ENCODE results near the gene PRKCE. TPM values are rescaled to one million over a fixed set of nuclear protein-coding genes. Genes with fewer than 3 reads are reported as not detected.

Gene PRKCE
- total RNA-seq, 1 experiment from 2014 or later: 1.3 TPM

DNA sequence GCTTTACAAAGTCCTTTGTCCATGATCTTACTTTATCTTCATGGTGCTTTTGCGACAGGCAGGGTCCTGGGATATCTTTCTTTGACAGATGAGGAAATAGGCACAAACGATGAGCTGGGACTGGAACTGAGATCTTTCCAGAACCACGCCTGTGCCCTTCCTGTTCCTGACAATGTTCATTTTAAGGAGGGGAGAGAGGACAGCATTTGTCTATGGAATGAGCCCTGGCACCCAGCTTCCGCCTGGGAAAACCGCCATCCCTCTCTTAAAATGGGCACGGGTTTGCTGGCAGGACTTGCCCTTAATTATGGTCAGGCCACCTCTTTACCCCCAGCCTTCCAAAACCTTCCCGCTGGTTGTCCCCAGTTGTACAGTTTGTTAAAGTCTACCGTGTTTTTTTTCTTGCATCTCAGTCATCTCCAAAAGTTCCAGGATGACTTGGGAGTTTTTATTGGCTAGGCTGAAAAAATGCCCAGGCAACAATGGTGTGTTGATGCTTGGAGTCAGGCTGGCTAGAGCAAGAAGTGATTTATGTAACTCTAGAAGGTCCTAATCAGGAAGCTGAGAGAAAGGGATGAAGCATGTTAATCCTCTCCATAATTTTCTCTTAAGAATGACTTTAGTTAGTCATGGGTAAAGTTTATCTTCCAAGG lies 380.8 kb downstream of the PRKCE start:
- Histone ChIP-seq H2AK5ac (ENCODE audit: insufficient read length, low read length) (no peak overlapping the region), H3K4ac (ENCODE audit: low read depth, low read length) (no peak overlapping the region), H2BK5ac (ENCODE audit: insufficient read length, low read length) (no peak overlapping the region), H2BK15ac (ENCODE audit: low read depth, low read length) (no peak overlapping the region), H3K23me2 (ENCODE audit: insufficient read length, low read depth, low read length, poor library complexity, severe bottlenecking) (no peaks in the 10 kb centered on the region), H3K23ac (ENCODE audit: insufficient read length, low read depth, low read length) (no peak overlapping the region), H4K5ac (ENCODE audit: insufficient read length, low read depth, low read length) (no peak overlapping the region), H3K18ac (ENCODE audit: insufficient read length, low read depth, low read length) (no peak overlapping the region), H3K4me2 (ENCODE audit: insufficient read depth, insufficient read length, low read length) (no peak overlapping the region), H3K79me2 (ENCODE audit: insufficient read depth, low read length) (no peaks in the 10 kb centered on the region), H3K56ac (ENCODE audit: insufficient read length, low read depth, low read length) (no peak overlapping the region), H4K20me1 (ENCODE audit: control insufficient read depth, insufficient read depth, insufficient read length) (no peaks in the 10 kb centered on the region), H3K4me1 (ENCODE audit: insufficient read depth, low read length) (no peaks in the 10 kb centered on the region), H2AFZ (ENCODE audit: low read length) (no peak overlapping the region), H3K27me3 (ENCODE audit: insufficient read depth, low read length) (no peaks in the 10 kb centered on the region), H3K9me3 (ENCODE audit: control insufficient read depth, low read depth, low read length) (no peaks in the 10 kb centered on the region), H3K14ac (ENCODE audit: insufficient read depth, low read length) (no peak overlapping the region), H2BK120ac (ENCODE audit: low read depth, low read length, poor library complexity, severe bottlenecking) (no peak overlapping the region), H2BK12ac (ENCODE audit: insufficient read length, low read depth, low read length) (no peak overlapping the region), H4K91ac (ENCODE audit: insufficient read length, low read depth, low read length) (no peak overlapping the region), H3T11ph (ENCODE audit: low read length) (no peak overlapping the region), H3K79me1 (ENCODE audit: insufficient read depth, low read depth, low read length, poor library complexity, severe bottlenecking) (no peaks in the 10 kb centered on the region), H3K9ac (ENCODE audit: extremely low read depth, insufficient read length, low read length) (no peak overlapping the region), H2BK20ac (ENCODE audit: low read depth, low read length, poor library complexity, severe bottlenecking) (no peak overlapping the region), H4K8ac (replicated peaks; ENCODE audit: insufficient read length, low read depth, low read length) (no peak overlapping the region), H3K27ac (ENCODE audit: insufficient read length, low read depth, low read length) (no peak overlapping the region)
- Mint-ChIP-seq H3K9me3 (no peaks in the 10 kb centered on the region), H3K4me1 (peaks cover 8 to 10% of the 10 kb centered on the region in 2 experiments; a peak in 2 of 4 replicates), H3K27me3 (ENCODE audit: low read depth) (no peaks in the 10 kb centered on the region; the same call in none of the 2 replicates), H3K27ac (no peak overlapping the region), H3K36me3 (ENCODE audit: insufficient read depth in 1 of 3, low read depth in 3 of 3) (0 out of 7 replicates have a peak, but pooled peaks cover 0 to 1% (median 0%) of the 10 kb centered on the region in 3 experiments), H3K4me3 (no peak overlapping the region)
- DNase-seq: no peak
- TF ChIP-seq, protein P1, sequence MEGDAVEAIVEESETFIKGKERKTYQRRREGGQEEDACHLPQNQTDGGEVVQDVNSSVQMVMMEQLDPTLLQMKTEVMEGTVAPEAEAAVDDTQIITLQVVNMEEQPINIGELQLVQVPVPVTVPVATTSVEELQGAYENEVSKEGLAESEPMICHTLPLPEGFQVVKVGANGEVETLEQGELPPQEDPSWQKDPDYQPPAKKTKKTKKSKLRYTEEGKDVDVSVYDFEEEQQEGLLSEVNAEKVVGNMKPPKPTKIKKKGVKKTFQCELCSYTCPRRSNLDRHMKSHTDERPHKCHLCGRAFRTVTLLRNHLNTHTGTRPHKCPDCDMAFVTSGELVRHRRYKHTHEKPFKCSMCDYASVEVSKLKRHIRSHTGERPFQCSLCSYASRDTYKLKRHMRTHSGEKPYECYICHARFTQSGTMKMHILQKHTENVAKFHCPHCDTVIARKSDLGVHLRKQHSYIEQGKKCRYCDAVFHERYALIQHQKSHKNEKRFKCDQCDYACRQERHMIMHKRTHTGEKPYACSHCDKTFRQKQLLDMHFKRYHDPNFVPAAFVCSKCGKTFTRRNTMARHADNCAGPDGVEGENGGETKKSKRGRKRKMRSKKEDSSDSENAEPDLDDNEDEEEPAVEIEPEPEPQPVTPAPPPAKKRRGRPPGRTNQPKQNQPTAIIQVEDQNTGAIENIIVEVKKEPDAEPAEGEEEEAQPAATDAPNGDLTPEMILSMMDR (conservative IDR thresholded peaks at IDR 0.05): no peak
- WGBS (ENCODE audit: extremely low coverage, insufficient read length, low lambda C conversion rate): no CpG with 5 or more reads among the region's 8 CpGs
